Ovary (tissue), 9 donors: ENCODE measurements around the gene MORN1. TPM values are rescaled to one million over a fixed set of nuclear protein-coding genes. Genes with fewer than 3 reads are reported as not detected.

Source experiments
- DNase-seq, 5 donors: peaks; one replicate each; pipeline ENCODE4 v3.0.0-alpha.2; 2019 to 2020
- H3K27ac ChIP-seq, 2 donors: fragments of 200-600 bp; one replicate each; pipeline versions ENCODE4 v1.5.1 to v1.8.0; 2019 to 2022
- H3K27me3 ChIP-seq: fragments of 200-600 bp; one replicate; pipeline ENCODE4 v1.8.0; 2022
- H3K36me3 ChIP-seq: fragments of 200-600 bp; sonication (generic); one replicate; pipeline ENCODE4 v1.5.1; 2019
- H3K4me1 ChIP-seq: one replicate; pipeline ENCODE4 v1.8.1; 2013; ENCODE audit warnings: mild to moderate bottlenecking, moderate library complexity; ENCODE audit not compliant: insufficient read depth
- H3K4me3 ChIP-seq: fragments of 200-600 bp; sonication (generic); one replicate; pipeline ENCODE4 v1.5.1; 2017
- H3K9me3 ChIP-seq, 2 donors: fragments of 200-600 bp in 1 of 2; sonication (generic) in 1 of 2; one replicate each; pipeline versions ENCODE4 v1.5.1 to v1.8.1; 2013 to 2019; ENCODE audit warnings: mild to moderate bottlenecking in 1 of 2, moderate library complexity in 1 of 2
- CTCF ChIP-seq, 3 donors: fragments of 450-650 bp in 2 of 3; fragments of 200-600 bp in 1 of 3; IDR thresholded peaks; one replicate each; pipeline versions ENCODE4 v1.5.1 to v1.8.0; 2016 to 2022; ENCODE audit warnings: antibody characterized with exemption in 3 of 3, mild to moderate bottlenecking in 1 of 3
- EP300 ChIP-seq: sonication (generic); formaldehyde crosslinking; IDR thresholded peaks from one replicate; pipeline ENCODE4 v1.6.1; 2017; ENCODE audit warnings: antibody characterized with exemption
- POLR2A ChIP-seq: fragments of 450-650 bp; IDR thresholded peaks from one replicate; pipeline ENCODE4 v1.6.1; 2017; ENCODE audit warnings: antibody characterized with exemption, mild to moderate bottlenecking, moderate library complexity
- WGBS, 3 donors: extraction: QIAGEN DNeasy Blood & Tissue Kit in 1 of 3; methylation state at CpG; one replicate each; pipeline versions ENCODE4 v1.1.5 to v1.1.7; 2013 to 2017; 5-methylcytosine and 5-hydroxymethylcytosine counted together
- intact Hi-C, 4 donors: fragments of 100-400 bp; cut with DNase I; formaldehyde crosslinking; loops; one replicate each; pipeline versions ENCODE4 v1.11.0 to v1.15.1; 2022 to 2023
- polyA plus RNA-seq, 2 donors: library from polyadenylated mRNA; stranded (reverse); fragments of 200-250 nt in 1 of 2; fragments of 350-450 nt in 1 of 2; fragmentation: Illumina TruSeq in 1 of 2; extraction: RNeasy Lipid Tissue Mini Kit (QIAGEN cat#74804) in 1 of 2; gene quantifications; one replicate each; pipeline ENCODE4 v1.2.3, GENCODE V29; 2013 to 2014
- total RNA-seq, 7 donors: library from RNA; depleted of rRNA in 2 of 7; stranded (reverse); fragments of >200 nt in 2 of 7; fragmentation: NEBNext Ultra II Directional in 3 of 7; extraction: Animal tissue kit (Norgen Biotek cat#: 25700) in 3 of 7; gene quantifications; one replicate each; pipeline versions ENCODE4 v1.1.0 to v1.2.4, GENCODE V29; 2016 to 2023
- donor health status: DM: no; HTN: no; CAD: no; lungs with moderate emphysema.
- donor health status: DM: no; HTN: no; CAD: no.
- donor health status: Bipolar disorder and iron deficiency.
- donor health status: DM: yes; HTN: yes; CAD: no.
- donor health status: DM: no; HTN: no; CAD: no.
- donor health status: DM: yes; HTN: yes; CAD: no.

MORN1 gene
- total and polyA plus RNA-seq, 9 donors: 1.7 to 24.2 (median 17.7) TPM

- peak; percentile 55 to 78 (median 61) for DNase-seq
- intact Hi-C loops: loop anchor here in 3 of 4 donors (5.0 to 10.0 kb wide), 3 partner anchors 80 to 118 kb away; partner anchors contain the start of gene FAAP20 (in 1 of the 3)
- Histone ChIP-seq H3K36me3 (no peaks in the 10 kb centered on the region), H3K9me3 (no peaks in the 10 kb centered on the region), H3K27ac (peak overlapping the region; percentile 61 to 75), H3K4me1 (peaks cover 25% of the 10 kb centered on the region), H3K27me3 (no peaks in the 10 kb centered on the region), H3K4me3 (no peak overlapping the region)
- 30 to 35% (median 34%) methylated on average over 14 to 24 of the region's 24 CpGs for WGBS, 3 donors
- TF ChIP-seq POLR2A: no peak
- TF ChIP-seq CTCF (IDR thresholded peaks at IDR 0.05): no peak
- no peak for TF ChIP-seq EP300
Measured at GRCh38 chr1:2312515-2313301, 78.6 kb downstream of the MORN1 start.

- no peaks in the 10 kb centered on the region for H3K9me3 ChIP-seq
- H3K27ac ChIP-seq: peak overlapping the region; percentile 61 to 75
- TF ChIP-seq CTCF (IDR thresholded peaks at IDR 0.05) (no peak), POLR2A (no peak), EP300 (no peak)
- H3K36me3 ChIP-seq: no peaks in the 10 kb centered on the region
- DNase-seq: peak in 2 of 5 donors; percentile 39 to 56
- peaks cover 25% of the 10 kb centered on the region for H3K4me1 ChIP-seq
- WGBS, 3 donors: 21 to 29% (median 29%) methylated on average over 7 to 10 of the region's 10 CpGs
- no peak overlapping the region for H3K4me3 ChIP-seq
- H3K27me3 ChIP-seq: no peaks in the 10 kb centered on the region
- intact Hi-C loops: loop anchor here in 3 of 4 donors (5.0 to 10.0 kb wide), 3 partner anchors 80 to 117 kb away; partner anchors contain the start of gene FAAP20 (in 1 of the 3)
Measured at GRCh38 chr1:2312160-2312514, 79.2 kb downstream of the MORN1 start.

GRCh38 chr1:2311184-2312032, 79.9 kb downstream of the MORN1 start:
- H3K4me3 ChIP-seq: no peak overlapping the region
- intact Hi-C loops: loop anchor here in 3 of 4 donors (5.0 to 10.0 kb wide), 3 partner anchors 79 to 117 kb away; partner anchors contain the start of gene FAAP20 (in 1 of the 3)
- peaks cover 25% of the 10 kb centered on the region for H3K4me1 ChIP-seq
- no peaks in the 10 kb centered on the region for H3K27me3 ChIP-seq
- H3K36me3 ChIP-seq: no peaks in the 10 kb centered on the region
- WGBS, 3 donors: 26 to 49% (median 36%) methylated on average over 8 to 21 of the region's 21 CpGs
- peak; percentile 68 to 80 (median 77) for DNase-seq
- TF ChIP-seq POLR2A (no peak), CTCF (IDR thresholded peaks at IDR 0.05) (peak in 1 of 3 donors; percentile 35)
- no peaks in the 10 kb centered on the region for H3K9me3 ChIP-seq
- H3K27ac ChIP-seq: peak overlapping the region; percentile 61 to 75
